GM19372 (cell line): ENCODE measurements around the gene ELAC2.

Source experiments
- ATAC-seq: cut with Tn5 transposase; IDR thresholded peaks from one replicate; pipeline ENCODE4 v1.9.1; 2021; ENCODE audit warnings: mild to moderate bottlenecking, low read depth, moderate library complexity; ENCODE audit not compliant: unreplicated experiment

Gene ELAC2

DNA sequence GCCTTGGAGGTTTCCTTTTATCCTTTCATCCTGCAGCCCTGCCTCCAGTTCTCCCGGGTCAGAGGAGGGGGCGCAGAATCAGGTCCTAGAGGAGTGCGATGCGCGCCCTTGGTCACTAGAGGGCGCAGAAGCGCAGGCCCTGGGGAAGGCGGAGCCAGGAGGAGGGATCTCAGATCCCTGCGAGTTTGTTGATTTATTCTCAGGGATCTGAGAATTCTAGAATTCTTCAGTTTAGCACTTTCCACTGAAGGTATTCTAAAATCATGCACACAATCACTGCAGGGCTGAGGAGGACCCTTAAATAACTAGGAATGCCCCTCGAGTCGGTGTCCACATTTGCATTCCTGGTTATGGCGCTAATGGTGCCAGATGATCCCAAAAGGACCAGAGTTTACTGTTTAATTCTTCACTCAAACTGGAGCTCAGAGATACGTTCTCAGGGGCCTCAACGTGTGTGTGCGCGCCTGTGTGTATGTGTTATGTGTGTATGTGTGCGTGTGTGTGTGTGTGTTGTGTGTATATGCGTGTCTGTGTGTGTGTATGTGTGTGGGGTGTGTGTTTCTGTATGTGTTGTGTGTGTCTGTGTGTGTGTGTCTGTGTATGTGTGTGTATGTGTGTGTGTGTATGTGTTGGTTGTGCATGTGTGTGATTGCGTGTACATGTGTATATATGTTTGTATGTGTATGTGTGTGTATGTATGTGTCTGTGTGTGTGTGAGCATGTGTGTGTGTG lies 6.9 kb upstream of the ELAC2 start:
- ATAC-seq: peak; percentile 68

DNA sequence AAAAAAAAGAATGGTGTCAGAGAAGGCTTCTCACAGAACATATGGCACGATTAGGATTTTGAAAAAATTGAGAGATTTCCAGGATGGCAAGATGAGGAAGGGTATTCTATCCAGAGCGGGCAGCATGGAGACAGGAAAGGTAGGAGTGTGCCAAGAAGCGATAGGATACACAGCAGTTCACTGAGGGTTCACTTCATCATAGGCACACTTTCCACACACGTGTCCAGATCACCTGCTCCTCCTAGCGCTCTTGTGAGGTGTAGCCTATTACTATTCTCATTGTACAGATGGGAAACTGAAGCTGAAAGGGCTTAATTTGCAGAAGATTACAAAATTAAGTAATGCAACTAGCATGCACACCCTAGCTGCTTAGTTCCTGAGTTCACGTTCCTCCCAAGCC lies 6.2 kb upstream of the ELAC2 start:
- ATAC-seq: no peak

DNA sequence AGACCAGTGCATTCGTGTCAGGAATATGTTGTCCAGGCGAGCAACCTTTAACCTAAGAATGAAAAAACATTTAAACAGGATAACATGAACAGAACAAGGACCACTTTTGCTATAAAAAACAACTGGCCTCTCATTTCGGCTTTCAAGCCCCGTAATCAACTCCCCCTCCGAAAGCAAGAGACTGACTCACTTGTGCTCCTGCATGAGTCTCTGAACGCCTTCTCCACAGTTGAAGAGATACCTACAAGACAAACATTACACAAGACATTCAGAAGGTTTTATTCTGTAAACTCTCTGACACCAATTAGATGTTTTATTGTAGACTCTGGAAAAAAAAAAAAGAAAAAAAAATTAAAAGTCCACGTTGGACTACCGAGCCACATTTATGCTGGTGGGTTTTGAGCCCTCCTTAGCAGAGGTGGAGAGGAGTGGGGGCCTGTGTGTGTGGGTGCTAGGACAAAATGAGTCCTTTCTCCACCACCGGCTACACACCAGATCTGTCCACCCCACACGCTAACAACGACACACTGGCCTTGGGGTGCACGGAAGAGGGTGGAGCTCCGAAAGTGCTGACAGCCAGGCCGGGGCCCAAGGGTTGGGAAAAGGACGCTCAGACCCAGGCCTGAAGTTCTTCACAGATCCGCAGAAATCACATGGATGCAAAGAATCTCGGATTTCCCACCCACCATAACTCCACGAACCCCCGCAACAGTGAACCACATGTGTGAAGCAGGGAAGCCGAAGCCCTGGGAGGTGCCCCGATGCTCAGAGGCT lies 759 bp downstream of the ELAC2 start:
- peak; percentile 16 for ATAC-seq

DNA sequence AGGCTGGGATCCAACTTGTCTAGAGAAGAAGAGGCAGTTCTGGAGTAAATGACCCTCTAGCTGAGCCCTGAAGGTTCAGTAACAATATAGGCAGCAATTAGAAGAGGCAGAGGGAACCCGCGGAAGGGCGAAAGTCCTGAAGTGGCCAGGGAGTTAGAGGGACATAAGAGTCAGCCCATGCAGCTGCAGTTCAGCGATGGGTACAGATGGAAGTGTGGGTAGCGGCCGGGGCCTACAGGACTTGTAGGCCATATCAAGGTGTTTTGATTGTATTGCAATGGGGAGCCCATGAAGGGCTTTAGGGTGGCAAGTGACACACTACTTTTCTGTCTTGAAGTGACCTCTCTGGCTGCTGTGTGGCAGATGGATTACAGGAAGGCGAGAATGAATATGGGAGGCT lies 3.0 kb downstream of the ELAC2 start:
- ATAC-seq: no peak

DNA sequence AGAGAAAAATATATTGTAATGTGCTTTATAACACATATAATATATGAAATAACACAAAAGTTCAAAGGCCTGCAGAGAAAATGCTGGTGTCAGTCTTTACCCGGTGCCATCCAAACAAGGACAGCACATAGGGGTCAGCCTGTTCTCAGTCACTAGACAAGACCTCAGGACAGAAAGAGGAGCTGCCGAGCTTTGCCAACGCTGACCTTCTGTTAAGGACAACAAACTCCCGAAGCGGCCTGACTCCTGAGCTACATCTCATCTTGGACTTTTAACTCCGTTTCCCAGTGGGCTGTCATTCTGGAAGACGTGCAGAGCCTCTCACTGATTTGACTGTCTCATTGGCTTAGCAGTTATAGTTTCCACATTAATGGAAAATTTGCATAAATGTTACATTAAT lies 6.9 kb downstream of the ELAC2 start:
- ATAC-seq: no peak

DNA sequence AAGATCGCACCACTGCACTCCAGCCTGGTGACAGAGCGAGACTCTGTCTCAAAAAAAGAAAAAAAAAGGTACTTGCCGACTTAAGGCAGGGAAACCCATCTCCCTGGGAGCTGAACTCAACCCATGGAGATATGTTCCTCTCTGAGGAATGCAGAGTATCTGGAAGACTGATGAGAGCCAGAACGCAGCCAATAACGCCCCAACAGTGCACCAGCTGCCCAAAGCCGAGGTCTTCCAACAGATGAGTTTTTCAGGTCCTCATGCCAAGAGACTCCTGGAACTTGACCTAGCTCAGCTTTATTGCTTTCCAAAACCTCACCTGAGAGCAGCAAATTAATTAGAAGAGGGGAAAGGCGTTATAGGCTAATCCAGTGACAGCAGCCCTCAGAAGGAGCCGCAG lies 9.4 kb downstream of the ELAC2 start:
- ATAC-seq: no peak

DNA sequence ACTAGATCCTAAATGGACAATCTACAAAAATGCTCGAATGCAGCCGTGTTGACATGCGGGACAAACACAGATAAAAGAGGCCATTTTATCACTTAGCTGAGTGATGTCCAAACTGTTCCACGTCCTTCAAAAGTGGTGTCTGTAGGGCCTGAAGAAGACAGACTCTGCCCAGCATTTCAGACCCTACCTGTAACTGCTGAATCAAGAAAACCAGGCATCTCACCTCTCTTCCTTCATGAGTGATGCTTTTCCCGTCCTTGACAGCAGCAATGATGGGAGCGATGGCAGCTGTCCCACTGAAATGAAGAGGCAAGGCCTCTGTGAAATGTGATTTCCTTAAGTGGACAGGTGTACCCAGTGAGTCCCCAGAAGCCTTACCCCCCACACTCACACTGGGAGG lies 12.3 kb downstream of the ELAC2 start:
- ATAC-seq: no peak

DNA sequence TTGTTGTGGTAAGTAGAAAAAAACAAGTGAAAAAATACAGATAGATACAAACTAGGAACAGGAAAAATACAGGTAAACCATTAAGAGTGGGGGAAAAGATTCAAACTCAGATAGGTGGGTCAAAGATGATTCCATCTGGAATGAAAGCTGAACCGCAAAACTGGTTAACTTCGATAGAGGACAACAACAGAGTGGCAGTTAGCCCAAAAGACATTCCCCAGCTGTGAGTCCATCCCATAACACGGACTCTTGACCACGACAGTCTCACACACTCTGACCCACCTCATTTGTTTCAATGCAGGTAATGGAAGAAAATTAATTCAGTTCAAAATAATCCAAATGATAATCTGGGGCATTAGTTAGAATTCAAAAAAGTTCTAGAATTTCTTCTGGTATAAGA lies 13.5 kb downstream of the ELAC2 start:
- ATAC-seq: no peak

DNA sequence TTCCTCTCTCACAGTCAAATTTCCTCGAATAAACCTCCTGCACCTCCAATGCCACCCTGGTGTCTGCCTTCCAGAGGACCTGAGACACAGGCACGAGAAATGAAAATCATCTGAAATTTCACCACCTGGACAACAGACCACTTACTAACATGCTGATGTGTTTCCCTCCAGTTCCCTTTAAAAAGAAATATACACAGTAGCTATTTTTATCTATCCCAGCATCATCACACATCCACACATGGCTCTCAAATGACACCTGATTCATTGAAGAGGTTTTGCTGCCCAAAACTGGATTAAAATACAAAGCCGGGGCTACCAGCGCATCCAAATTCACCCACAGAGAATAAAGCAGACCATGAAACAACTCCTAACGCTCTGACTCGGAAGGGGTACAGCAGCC lies 13.9 kb downstream of the ELAC2 start:
- no peak for ATAC-seq

DNA sequence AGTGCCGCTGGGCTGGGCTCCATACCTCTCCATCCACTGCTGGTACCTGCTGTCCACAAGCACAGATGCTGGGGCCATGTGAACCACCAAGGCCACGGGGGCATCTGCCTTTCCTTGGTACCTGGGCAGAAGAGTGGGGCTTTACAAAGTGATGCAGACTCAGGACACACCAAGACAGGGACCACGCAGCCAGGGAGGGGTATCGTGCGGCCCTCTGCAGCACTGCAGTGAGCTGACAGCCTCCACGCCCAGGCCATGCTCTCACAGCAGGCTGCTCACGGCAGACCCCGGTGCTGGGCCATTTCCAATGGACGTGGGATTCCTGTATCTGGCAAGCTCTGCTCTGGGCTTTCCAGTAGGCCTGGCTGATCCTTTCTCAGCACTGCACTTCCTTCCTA lies 14.4 kb downstream of the ELAC2 start:
- ATAC-seq: no peak

DNA sequence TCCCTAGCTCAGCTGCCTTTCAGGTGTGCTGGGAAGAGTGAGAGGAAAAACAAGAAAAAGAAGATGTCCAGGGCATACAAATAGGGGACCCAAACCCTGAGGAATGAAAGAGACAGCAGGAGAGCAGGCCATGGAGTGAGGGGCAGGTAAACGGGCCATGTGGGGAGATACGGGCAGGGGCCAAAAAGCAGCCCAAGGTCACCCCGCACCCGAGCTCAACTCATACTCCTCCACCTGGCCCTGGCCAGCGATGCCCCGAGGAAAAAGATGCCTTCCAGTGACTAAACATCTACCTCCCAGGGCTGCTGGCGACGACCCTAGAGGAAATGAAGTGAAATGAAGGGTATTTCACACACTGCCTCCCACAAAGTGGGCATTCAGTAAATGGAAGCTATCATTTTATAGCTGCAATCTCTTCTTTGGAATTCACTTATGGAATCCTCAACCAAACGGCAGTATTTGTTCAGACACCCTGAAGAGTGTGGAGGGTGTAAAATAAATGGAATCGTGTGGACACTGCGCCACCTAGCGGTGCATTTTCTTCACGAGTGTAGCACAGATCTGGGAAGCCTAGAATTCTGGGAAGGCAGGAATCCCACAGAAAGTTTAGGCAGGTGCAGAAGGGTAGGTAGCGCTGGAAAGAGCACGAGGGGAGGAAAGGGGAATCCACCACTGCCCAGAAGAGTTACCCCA lies 14.9 kb downstream of the ELAC2 start:
- ATAC-seq: no peak

DNA sequence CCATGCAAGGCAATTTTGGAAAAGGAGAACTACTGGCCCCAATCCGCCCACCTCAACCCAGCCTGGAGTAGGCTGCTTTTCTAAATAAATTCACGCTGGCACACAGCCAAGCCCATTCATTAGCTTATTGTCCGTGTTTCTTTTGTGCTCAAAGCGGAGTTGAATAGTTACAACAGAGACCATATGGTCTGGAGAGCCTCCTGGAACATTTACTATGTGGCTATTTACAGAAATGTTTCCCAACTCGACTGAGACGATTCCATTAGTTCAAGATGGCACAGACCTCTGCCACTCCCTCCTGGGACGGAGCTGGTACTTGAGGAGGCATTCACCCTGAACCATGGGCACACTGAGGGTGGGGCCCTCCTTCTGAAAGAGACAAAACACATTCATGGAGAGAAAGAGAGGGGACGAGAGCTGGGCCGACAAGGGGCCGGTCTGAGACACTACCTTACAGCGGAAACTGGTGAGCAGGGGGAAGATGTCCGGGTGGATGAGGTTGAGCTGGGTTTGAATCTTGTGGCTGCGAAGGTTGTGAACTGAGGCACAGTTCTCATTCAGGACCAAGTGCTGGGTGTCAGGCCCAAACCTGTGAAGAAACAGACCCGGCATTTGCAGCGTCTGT lies 15.7 kb downstream of the ELAC2 start:
- ATAC-seq: no peak

DNA sequence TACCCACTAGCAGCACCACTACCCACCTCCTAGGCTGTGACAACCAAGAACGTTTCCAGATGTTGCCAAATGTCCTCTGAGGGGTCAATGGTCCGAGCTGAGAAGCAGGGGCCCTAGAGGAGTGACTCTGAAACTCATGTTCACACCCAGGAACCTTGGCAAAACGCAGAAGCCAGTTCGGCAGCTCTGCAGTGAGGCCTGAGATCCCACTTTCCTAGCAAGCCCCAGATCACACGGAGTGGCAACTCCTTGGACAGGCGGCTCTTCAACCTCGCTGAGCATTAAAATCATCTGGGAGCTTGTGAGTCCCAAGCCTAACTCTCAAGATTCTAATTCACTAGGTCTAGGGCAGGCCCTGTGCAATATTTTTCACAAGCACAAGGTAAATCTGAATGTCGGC lies 17.3 kb downstream of the ELAC2 start:
- ATAC-seq: no peak

DNA sequence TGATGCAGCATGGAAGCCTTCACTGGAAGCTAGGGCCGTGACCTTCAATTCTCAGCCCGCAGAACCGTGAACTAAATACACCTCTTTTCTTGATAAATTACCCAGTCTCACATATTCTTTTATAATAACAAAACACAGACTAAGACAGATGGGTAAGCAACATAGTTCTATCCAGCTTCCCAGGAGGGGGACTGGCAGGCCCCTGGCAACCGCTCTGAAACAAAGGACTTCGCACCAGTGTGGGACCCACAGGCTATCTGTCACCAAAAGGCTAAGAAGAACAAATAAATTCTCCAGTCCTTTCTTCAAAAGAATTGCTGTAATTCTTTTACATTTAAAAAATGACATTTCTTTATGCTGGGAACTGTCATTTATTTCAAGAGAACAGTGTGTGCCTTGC lies 19.0 kb downstream of the ELAC2 start:
- no peak for ATAC-seq

DNA sequence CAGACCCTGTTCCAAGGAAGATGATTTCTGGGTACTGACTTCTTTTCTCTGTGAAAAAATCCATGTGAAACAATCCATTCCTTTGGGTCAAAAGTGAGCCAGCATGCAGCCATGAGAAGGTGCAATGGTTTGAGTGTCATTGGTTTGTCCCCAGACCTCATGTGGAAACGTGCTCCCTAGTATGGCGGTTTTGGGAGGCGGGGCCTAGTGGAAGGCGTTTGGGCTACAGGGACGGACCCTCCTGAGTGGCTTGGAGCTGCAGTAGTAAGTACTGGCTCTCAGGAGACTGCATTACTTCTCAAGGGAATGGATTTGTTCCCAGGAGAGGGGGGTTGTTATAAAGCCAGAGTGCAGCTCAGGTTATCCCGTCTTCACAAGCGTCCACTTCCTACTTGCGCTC lies 19.4 kb downstream of the ELAC2 start:
- no peak for ATAC-seq

DNA sequence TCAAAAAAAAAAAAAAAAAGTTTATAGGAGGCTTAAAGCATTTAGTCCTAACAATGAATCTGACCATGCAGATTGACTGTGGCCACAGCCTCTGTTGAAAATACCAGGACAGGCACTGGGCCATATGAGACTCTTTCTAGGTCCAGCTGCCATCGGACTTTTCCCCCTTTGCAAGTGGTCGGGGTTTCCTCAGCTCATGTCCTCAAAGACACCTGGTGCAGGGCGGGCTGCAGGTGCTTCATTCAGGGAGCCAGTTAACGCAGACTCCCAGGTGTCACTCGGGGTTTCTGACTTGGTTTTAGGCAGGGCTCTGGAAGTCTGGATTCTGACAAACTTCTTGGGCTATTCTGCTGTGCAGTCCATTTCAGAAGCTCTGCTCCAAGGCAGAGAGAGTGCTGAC lies 20.9 kb downstream of the ELAC2 start:
- no peak for ATAC-seq

DNA sequence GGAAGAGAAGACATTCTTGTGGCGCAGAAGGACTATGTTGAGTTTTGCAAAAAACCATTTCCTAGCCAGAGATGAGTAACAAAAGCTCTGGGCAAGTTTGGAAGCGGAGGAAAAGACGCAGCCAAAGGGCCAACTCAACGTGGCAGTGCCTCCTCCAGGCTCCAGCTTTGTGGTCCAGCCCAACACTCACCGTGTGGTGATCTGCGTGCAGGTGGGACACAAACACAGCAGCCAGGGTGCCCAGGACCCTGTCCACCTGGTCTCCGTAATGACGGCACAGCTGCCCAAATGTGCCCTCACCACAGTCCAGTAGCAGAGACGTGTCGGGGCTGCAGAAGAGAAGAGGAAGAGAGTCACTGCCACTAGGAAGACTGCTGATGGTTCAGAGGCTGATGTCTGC lies 21.5 kb downstream of the ELAC2 start:
- ATAC-seq: no peak

DNA sequence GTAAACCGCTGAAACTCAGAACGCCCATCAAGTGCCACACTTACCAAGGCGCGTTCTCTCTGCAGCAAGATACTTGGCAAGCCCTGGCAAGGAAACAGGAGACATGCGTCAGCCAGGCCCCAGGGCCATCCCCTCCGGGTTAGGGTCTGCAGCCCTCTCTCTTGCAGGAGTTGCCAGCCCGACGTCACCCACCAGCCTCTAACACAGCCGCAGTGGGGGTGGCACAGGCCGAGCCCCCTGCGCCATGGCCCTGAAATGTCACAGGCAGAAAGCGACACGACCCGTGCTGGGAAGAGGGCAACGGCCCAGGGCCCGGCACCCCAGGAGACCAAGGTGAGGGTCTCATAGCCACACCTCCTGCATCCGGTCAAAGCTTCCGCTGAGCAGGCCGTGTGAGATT lies 21.9 kb downstream of the ELAC2 start:
- ATAC-seq: no peak

DNA sequence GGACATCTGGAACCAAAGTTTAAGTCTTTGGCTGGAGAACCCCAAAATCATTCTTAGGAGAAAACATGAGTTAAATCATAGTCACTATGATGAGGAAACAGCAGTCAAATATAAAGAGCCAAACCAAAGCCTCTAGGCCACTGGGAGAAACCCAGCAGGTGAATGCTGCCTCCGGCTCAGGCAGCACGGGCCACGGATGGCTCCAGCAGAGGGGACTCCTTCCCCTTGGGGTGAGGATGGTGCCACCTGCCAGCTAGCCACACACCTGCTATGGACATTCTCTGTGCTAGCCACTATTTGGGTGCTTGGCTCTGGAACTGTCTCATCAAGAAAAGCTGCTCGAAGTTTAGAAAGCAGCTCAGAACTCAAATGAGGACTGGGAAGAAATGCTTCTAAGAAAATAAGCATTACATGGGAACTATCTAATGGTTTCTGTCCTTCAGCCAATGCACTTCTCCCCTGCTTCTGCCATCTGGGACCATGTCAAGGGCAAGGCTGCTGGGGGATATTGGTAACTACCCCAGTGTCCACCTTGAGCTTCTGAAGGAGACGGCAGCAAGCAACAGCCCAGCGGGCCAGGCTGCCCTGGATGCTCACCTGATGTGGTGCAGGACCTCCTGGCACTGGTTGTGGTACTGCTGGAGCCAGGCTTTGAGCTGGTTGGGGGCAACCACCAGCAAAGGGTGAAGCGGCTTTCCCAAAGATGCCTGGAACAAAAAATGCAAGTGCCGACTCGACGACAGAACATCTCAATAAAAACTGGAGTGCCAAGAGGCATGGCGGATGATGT lies 22.5 kb downstream of the ELAC2 start:
- ATAC-seq: no peak

DNA sequence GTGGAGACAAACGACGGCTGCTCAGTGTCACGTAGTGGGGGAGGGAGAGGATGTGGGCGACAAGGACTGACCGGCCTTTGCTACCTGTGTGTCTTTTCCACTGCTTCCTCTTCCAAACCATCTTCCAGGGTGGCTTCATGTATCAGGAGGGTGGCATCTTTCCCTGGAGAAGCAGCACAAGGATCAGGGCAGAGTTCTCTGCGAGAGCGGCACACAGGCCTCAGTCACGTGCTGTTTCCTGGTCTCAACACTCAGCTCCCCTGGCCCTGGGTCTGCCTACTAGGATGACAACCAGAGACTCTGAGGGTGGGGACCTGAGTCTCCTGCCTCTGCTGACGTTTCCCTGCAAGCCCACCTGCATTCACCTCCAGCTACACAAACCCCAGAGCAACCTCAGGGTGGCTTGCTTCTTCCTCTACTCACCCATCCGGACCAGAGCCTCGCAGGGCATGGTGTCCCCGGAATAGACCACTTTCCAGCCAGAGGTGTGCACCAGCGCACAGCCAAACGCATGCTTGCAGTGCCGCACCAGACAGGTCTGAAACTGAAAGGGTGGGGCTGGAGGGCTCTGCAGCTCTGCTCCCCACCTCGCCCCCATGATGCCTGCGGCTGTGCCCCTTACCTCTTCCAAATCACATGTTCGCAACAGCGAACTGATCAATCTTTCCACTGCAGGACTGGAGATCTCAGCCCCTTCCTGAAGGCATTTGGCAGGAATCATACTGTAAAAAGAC lies 23.3 kb downstream of the ELAC2 start:
- ATAC-seq: no peak
